Islet of Langerhans (tissue), 1 donor: ENCODE measurements around the gene CMTM6.
A peak's percentile ranks its signal among the peaks of the same experiment; 100 is the strongest.
"Not testable (repeated sequence)": the region's sequence is repeated elsewhere in the genome, so short reads cannot be mapped to it uniquely, and the experiment has no call there.

Source experiments
- FAIRE-seq: peaks from one replicate; lab custom pipeline; 2011; peaks lifted over from hg19 to GRCh38; lab: Jason Lieb, UNC

CMTM6 gene

GRCh38 chr3:32499585-32499984 is 3.1 kb downstream of the CMTM6 start:
- FAIRE-seq = no peak

- FAIRE-seq = peak; percentile 85
These were observed 3.7 kb downstream of the CMTM6 start for GRCh38 chr3:32498992-32499391.

DNA sequence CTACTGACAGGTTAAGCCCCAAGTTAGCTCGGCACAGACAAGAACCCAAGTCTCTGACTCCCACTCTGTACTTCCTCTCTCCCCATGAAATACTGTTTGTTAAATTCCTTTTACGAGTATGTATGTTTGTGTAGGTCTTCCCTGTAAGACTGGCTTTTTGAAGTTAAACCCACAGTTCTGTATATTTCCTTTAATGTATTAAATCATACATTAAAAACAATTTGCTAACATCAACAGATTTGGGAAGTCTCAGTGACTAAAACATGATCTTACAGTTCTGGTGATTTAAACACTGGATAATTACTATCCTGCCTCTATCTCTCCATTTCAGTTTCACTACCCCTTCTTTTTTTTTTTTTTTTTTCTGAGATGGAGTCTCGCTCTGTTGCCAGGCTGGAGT is 4.4 kb downstream of the CMTM6 start:
- FAIRE-seq = no peak

DNA sequence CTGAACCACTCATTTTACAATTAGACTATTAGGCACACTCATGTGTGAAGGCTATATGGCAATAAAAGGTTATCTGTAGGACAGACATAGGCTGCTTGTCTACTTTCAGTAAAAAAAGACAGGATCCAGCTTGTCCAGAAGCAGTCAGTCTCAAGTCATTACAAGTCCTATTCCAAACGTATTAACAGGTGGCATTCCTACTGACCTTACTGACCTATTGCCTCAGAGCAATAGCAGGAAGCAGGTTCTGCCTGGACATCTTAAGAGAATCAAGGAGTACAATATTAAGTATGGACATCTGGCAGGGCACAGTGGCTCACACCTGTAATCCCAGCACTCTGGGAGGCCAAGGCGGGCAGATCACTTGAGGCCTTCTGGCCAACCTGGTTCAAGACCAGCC is 7.0 kb downstream of the CMTM6 start:
- FAIRE-seq = no peak

- FAIRE-seq = no peak
These were observed 7.6 kb downstream of the CMTM6 start for GRCh38 chr3:32495085-32495484.

DNA sequence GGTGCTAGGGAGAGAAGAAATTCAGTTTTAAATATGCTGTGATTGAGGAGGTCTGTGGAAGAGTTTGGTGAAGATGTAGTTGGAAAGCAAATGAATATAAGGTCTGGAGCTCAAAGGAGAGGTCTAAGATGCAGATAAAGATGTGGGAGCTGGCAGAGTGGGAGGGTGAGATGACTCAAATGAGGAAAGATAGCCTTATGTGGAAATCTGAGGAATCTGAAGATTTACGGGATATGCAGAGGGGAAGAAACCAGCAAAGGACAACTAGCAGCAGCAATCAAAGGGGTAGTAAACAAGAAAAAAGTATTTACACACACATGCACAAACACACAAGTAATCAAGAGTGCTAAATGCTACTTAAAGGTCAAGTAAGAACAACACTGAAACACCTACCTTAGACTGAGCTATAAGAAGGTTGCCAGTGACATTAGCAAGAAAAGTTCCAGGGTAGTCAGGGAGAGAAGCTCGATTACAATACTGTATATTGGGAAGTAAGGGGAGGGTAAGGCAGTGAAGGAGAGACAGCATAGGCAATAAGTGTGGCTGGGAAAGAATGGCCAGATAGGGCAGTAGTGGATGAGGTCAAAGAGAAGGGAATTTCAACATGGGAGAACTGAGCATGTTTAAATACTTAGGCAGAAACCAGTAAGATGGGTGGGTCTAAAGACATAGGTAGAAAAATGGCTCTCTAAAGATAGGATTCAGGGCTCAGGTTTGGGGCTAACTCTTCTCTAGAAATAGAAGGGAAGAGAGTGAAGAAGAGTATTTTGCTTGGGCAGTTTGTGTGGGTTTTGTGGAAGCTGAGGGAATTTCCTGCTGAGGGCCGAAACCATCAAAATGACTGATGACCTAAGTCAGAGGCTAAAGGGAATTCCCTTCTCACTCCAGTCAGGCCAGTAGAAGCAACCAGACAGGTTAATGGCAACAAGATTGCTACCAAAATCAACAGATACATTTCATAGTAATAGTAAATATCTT is 8.9 kb downstream of the CMTM6 start:
- no peak for FAIRE-seq

DNA sequence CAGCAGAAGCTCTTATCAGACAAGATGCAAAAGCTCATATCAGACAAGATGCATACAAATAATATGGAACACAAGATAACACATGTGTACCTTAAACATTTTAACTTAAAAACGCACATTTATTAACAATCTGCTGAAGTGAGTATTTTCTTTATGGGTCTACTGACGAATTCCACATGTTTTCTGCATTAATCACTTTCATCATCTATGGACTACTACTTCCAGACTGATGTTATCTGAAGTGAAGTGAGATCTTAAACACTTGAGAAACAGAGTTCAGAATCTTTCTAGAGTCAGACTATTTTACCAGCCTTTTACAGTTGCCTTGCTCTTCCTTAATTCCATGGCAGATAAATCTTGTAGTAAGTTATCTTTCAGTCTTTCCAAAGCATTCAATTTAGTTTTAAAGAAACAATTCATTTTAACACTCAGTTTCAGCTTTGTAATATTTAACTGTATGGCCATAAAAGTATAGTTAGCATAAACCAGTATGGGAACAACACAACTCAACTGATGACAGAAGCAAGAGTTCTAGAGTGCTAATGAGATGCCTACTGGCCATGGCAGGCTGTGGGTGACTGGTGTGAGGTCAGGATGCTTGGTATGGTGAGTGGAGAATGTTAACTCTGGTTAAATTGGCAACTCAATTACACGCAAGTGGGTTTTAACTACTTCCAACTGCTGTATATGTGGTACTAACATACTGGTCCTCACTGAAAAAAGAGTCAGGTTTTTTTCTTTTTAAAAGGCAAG is 9.8 kb downstream of the CMTM6 start:
- FAIRE-seq = no peak

- FAIRE-seq = no peak
These were observed 14.1 kb downstream of the CMTM6 start for GRCh38 chr3:32488474-32489008.

DNA sequence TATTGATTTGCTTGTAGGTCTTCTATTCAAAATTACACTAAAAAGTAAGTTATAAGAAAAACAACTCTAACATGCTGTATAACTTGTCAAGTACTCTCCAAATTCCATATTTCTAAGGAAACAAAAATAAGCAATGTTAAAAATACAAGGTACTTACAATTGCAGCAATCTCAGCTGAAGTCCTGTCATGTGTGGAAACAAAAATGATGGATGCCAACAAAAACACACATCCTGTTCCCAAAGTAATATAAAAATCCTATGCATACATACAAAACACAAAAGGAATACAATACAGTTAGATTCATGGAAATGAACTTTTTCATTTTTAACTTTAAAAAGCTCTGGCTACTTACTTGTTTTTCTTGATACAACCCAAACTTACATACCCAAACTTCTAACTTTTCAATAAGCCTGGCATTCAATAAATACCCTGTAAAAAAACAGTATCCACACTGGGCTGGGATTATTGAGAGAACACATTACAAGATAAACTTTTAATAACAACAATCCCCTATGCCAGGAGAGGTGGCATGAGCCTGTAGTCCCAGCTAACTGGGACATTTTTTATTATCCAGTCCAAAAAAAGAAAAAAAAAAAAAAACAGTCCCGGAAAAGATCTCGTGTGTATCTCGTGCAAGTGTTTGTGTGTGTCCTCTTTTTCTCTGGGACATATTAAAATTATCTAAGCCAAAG is 14.7 kb downstream of the CMTM6 start:
- no peak for FAIRE-seq

GRCh38 chr3:32484436-32484835 is 18.2 kb downstream of the CMTM6 start:
- FAIRE-seq = no peak

DNA sequence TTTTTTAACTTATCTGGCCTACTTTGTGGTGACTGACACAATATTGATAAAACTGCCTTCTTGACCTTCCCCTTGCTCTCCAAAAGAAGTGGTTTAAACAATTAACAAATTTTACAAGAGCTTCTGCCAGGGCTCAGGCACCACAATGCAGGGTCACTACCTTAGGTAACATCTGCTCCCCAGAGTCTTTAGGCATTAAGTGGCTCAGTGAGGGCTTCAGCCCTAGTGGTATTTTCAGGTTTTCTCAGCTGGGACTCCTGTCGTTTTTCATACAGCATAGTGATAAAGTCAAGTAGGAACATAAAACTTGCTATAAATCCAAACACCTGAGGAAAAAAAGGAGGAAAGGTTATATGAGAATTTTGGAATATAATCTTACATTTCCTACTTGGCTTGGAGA is 18.9 kb downstream of the CMTM6 start:
- FAIRE-seq = no peak

- no peak for FAIRE-seq
These were observed 20.0 kb downstream of the CMTM6 start for GRCh38 chr3:32482693-32483092.

DNA sequence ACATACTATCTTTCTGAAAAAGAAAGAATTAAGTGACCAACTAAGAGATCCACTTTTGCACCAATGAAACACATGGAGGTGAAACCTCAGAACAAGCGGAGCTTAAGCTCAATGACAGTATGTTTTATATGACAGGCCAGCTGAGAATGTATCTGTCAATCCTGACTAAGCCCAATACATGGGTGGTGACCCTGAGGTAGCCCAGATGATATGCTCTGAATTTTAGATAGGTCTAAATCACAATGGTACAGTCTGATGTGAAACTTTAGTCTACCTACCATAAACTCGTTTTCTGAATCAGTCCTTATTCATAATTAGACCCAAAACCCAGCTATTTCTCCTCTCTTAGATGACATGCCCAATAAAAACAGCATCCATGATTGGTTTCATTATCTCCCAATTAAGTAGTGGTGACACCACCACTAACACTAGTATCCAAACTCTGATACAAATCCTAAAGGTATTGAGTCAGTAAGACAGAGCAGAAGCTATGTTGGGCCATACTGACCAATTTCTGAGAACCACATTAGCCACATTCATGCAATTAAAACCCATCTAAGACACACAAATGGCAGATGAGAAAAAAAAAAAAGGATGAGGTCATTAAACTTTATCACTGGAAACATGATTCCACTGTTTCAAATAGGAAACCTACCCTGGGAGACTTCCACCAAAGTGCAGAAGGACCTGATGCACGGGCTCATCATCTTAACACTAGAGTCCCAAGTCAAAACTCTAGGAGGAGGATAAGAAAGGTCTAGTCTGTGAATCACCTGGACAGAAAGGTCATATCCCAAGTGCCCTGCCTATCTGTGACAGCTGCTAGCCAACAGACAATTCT is 20.6 kb downstream of the CMTM6 start:
- FAIRE-seq = no peak

GRCh38 chr3:32480604-32481003 is 22.0 kb downstream of the CMTM6 start:
- FAIRE-seq = no peak

GRCh38 chr3:32474201-32474600 is 28.5 kb downstream of the CMTM6 start:
- no peak for FAIRE-seq

DNA sequence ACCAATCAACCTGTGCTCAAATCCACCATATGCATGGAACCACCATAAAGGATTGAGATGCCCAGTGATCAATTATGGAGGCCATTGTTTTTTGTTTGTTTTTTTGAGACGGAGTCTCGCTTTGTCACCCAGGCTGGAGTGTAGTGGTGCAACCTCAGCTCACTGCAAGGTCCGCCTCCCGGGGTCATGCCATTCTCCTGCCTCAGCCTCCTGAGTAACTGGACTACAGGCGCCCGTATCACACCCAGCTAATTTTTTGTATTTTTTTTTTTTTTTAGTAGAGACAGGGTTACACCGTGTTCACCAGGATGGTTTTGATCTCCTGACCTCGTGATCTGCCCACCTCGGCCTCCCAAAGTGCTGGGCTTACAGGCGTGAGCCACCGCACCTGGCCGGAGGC is 30.5 kb downstream of the CMTM6 start:
- not testable (repeated sequence) for FAIRE-seq

DNA sequence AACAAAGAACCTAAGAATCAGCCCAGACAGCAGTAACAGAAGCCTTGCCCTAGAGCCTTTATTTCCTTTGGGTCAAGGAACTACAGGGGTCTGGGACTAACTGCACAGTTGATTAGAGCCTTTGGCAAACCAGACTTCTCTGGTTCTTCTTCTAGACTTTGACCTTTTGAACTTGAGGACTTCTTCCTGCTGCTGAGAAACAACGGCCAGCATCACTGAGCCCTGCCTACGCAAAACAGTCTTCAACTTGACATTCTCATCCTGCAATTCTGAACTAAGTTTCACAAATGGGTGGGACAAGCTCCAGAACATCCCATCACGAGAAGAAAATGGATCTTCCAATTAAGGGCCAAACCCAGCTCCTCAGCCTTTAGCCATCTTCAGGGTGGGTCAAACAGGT is 31.4 kb downstream of the CMTM6 start:
- FAIRE-seq = no peak

GRCh38 chr3:32470362-32470761 is 32.3 kb downstream of the CMTM6 start:
- no peak for FAIRE-seq

DNA sequence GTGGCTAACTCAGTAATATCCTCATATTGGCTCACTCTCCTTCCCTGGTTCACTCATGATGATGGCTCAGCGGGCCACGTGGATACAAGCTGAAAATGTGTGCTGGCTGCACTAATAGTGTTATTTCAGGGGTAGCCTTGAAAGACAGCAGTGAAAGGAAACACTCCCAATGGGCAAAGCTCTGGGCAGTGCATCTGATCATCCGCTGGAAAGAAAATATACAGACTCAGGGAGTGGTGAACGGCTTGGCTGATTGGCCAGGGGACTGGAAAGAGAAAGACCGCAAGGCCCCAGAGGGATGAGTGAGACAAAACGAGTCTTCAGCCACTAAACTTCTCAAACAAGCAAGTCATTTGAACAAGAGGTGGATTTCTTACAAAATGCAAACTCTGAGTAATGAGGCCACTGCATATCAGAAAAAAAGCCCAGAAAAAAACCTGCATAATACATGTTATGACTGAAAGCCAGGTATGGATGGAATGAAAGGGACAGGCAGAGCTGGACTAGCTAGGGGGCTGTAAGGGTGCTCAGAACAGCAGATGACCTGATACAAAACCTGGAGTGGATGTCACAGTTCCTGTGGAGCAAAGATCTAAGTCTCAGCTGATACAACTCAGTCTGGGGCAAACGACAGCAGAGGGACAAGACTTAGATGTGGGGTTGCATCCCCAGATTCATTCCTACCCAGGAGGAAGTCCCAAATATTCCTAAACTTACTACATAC is 33.3 kb downstream of the CMTM6 start:
- FAIRE-seq = no peak

DNA sequence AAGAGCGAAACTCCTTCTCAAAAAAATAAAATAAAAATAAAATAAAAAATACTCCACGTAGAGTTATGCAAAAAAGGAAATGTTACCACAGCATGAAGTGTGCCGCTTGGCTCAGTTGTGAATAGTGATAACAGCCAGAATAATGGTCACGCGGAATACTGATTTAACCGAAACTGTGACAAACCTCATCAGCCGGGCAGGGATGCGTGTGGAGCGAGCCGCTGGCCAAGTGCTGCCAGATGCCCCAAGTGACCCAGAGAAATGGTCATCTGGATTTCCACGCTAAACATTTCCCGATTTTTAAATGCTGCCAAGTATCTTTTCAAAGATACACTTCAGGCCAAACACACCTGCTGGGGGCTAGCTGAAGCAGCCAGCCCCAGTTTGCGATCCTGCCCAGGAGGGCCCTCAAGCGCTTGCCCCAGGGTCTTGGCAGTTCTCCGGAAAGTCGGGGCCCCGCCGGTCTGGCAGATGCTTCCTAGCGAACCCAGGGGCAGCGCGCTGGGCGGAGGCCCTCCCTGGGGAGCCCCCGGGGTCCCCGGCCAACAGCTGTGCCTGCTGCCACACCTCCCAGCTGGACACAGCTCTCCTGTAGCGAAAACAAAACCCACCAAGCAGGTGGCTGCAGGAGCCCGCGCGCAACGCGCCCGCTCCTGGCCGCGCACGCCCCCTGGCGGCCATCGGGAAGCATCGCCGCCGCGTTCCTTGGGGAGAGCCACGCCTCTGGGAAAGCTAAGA is 35.1 kb downstream of the CMTM6 start:
- FAIRE-seq = no peak
